GM18517 (cell line): Measurements from ENCODE around the gene FANCC.
"Not testable (repeated sequence)": the region's sequence is repeated elsewhere in the genome, so short reads cannot be mapped to it uniquely, and the experiment has no call there.

Experiments used
- ATAC-seq: cut with Tn5 transposase; IDR thresholded peaks from one replicate; pipeline ENCODE4 v1.9.1; 2021; ENCODE audit warnings: mild to moderate bottlenecking, moderate library complexity; ENCODE audit not compliant: unreplicated experiment

The FANCC gene

DNA sequence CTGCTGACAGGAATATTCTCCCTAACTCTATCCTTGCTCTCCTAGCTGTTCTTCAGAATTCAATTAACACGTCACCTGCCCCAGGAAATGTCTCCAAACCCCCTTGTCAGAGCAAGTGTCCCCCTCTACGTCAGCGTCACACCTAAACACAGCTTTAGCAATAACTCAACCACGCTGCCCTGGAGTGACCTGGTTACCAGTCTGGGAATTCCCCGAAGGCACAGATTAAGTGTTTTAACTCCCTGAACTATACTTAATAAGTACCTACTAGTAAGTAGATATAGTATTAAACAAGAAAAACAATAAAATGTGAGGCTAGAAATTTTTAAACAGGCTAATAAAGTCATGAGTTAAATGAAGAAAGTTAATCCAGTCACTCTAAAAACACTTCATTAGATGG is 78.4 kb downstream of the FANCC start:
- ATAC-seq = no peak

GRCh38 chr9:95237336-95237735 is 80.2 kb downstream of the FANCC start:
- no peak for ATAC-seq

- ATAC-seq = no peak
These were observed 87.5 kb downstream of the FANCC start for GRCh38 chr9:95230046-95230445.

- no peak for ATAC-seq
These were observed 88.1 kb downstream of the FANCC start for GRCh38 chr9:95229230-95229915.

GRCh38 chr9:95226921-95227320 is 90.6 kb downstream of the FANCC start:
- ATAC-seq = no peak

DNA sequence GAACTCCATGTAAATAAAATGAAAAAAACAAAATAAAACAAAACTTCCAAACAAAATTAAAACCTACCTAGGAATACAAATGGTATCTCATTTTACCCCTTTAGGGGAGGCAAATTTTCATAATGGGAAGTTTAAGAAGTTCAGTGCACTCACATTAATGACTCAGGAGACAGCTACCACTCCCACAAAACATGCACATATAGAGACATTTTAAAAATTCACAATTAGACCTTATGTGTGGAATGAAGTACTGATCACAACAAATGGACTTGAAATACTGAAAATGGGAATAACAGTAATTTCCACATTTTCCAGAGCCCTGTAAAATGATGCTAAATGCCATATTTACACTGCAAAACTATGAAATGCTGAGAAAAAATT is 91.8 kb downstream of the FANCC start:
- ATAC-seq = no peak

GRCh38 chr9:95225076-95225725 is 92.3 kb downstream of the FANCC start:
- no peak for ATAC-seq

GRCh38 chr9:95224376-95225019 is 93.0 kb downstream of the FANCC start:
- ATAC-seq = no peak

- ATAC-seq = not testable (repeated sequence)
These were observed 97.2 kb downstream of the FANCC start for GRCh38 chr9:95220352-95220751.

DNA sequence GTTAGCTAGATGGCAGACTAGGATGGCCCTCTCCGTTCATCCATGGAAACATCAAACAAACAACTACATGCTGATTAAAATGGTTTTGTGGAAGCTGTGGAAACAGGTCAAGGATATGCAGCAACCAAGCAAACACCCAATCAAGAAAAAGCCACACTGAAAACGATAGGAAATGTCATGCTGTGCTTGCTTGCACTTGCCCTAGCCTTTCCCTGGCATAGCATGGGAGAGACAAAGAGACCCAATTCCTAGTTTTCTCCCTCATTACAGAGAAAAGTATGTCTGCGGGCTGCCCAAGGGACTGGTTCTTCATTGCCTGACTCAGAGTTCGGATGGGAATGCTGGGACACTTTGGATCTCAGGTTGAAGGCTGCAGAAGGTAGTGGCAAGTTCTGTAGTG is 98.7 kb downstream of the FANCC start:
- ATAC-seq = no peak

- ATAC-seq = no peak
These were observed 99.6 kb downstream of the FANCC start for GRCh38 chr9:95217936-95218335.

DNA sequence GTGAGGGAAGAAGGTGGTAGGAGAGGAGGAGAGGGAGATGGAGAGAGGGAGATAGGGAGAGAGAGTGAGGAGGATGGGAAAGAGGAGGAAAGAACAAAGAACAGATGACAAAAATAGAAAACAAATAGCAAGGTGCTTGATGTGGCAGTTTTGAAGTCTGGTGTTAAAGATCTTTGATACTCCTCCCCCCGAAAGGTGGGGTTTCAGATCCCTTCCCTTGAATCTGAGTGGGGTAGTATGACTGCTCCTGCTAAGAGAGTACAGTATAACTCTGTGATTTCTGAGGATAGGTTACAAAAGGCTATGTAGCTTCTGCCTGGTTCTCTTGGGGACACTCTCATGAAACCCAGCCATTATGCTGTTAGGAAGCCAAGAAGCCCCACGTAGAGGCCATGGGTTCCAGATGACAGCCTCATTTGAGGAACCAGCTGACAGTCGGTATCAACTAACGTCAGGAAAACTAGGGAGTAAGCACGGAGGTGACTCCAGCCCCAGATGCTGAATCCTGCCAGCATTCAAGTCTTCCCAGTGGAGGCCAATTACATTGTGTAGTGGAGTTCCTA is 102.1 kb downstream of the FANCC start:
- no peak for ATAC-seq

DNA sequence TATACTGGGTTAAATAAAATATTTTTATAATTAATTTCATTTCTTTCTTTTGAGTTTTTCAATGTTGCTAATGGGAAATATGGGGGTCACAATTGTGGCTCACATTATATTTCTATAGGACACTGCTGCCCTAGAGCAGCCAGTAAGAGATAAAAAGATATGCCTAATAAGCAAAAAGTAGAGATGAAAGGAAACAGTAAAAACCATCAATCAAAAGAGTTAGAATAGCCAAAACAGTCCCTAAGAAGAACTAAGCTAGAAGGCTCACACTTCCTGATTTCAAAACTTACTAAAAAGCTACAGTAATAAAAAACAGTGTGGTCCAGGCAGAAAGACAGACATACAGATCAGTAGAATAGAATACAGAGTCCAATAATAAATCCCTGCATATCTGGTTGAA is 104.4 kb downstream of the FANCC start:
- no peak for ATAC-seq

GRCh38 chr9:95211028-95211427 is 106.5 kb downstream of the FANCC start:
- no peak for ATAC-seq

DNA sequence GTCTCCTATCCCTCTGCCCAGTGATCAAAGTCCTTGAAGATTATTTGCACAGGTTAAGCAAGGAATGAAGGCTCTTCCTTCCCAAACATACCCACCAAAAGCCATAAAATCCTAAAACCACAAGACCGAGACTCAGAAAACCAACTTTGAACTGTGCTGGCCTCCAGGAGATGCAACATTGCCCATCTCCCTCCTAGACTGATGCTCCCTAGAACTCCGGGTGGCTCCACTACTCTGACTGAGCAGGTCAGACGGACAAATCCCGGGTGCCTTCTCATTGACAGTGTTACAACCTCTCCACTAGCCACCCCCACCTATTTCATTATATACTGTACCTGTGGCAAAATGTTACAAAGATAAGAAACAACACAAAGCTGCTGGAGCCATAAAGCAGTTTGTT is 110.1 kb downstream of the FANCC start:
- no peak for ATAC-seq

GRCh38 chr9:95206143-95206542 is 111.4 kb downstream of the FANCC start:
- no peak for ATAC-seq

DNA sequence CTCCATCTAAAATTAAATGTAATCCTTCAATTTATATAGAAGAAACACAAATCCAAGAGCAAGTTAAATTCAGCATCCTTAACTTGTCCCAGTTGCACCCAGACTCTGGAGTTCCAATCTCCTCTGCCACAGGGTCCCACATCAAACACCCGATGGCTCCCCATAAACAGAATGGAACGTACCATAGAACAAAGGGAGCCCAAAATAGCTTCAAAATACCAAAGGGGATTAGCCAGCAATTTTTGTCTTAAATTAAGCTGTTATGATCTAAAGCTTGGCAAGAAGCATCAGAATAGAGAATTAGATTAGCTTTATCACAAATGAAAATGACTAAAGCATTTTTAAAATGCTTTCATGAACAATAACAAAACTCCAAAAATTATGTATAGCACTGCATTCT is 112.8 kb downstream of the FANCC start:
- ATAC-seq = no peak

- no peak for ATAC-seq
These were observed 113.2 kb downstream of the FANCC start for GRCh38 chr9:95204310-95204709.

- not testable (repeated sequence) for ATAC-seq
These were observed 114.5 kb downstream of the FANCC start for GRCh38 chr9:95203019-95203418.

- no peak for ATAC-seq
These were observed 115.3 kb downstream of the FANCC start for GRCh38 chr9:95202076-95202681.

- no peak for ATAC-seq
These were observed 116.3 kb downstream of the FANCC start for GRCh38 chr9:95201206-95201605.
